Spinal cord (tissue), 10 donors: ENCODE results near the gene FKBP2. TPM values are rescaled to one million over a fixed set of nuclear protein-coding genes. Genes with fewer than 3 reads are reported as not detected.

Experiments
- DNase-seq, 6 donors: peaks; one replicate each; pipeline versions ENCODE4 v3.0.0 to v3.0.0-alpha.2; 2013 to 2015; ENCODE audit warnings: low spot score in 6 of 6, low read depth in 4 of 6
- H3K27ac ChIP-seq: one replicate; pipeline ENCODE4 v1.5.1; 2013; ENCODE audit warnings: low read depth, low read length, control low read depth
- H3K27me3 ChIP-seq: one replicate; pipeline ENCODE4 v1.6.1; 2013; ENCODE audit warnings: low read length; ENCODE audit not compliant: control insufficient read depth, insufficient read depth
- H3K36me3 ChIP-seq: one replicate; pipeline ENCODE4 v1.6.1; 2013; ENCODE audit warnings: low read length; ENCODE audit not compliant: control insufficient read depth, insufficient read depth
- H3K4me1 ChIP-seq: one replicate; pipeline ENCODE4 v1.6.1; 2013; ENCODE audit warnings: low read length; ENCODE audit not compliant: control insufficient read depth, insufficient read depth
- H3K4me3 ChIP-seq: one replicate; pipeline ENCODE4 v1.5.1; 2013; ENCODE audit warnings: low read depth, low read length, control low read depth
- H3K9me3 ChIP-seq: one replicate; pipeline ENCODE4 v1.6.1; 2013; ENCODE audit warnings: low read length; ENCODE audit not compliant: control insufficient read depth, insufficient read depth
- WGBS: methylation state at CpG from one replicate; pipeline ENCODE4 v1.1.5; 2013; ENCODE audit warnings: missing lambda C conversion rate; ENCODE audit not compliant: insufficient coverage; 5-methylcytosine and 5-hydroxymethylcytosine counted together
- polyA plus RNA-seq, 2 donors: library from polyadenylated mRNA; unstranded; fragments of 120-200 nt; gene quantifications; one replicate each; pipeline ENCODE4 v1.2.1, GENCODE V29; 2013; ENCODE audit not compliant: insufficient read length in 2 of 2
- total RNA-seq, 2 donors: library from RNA; depleted of rRNA in 1 of 2; stranded (reverse); fragments of 120-200 nt in 1 of 2; fragments of >200 nt in 1 of 2; gene quantifications; one replicate each; pipeline versions ENCODE4 v1.2.3 to v1.2.4, GENCODE V29; 2013 to 2014
- donor health status: healthy.

FKBP2 gene
- total and polyA plus RNA-seq, 4 donors = 43.6 to 120 (median 102) TPM

DNA sequence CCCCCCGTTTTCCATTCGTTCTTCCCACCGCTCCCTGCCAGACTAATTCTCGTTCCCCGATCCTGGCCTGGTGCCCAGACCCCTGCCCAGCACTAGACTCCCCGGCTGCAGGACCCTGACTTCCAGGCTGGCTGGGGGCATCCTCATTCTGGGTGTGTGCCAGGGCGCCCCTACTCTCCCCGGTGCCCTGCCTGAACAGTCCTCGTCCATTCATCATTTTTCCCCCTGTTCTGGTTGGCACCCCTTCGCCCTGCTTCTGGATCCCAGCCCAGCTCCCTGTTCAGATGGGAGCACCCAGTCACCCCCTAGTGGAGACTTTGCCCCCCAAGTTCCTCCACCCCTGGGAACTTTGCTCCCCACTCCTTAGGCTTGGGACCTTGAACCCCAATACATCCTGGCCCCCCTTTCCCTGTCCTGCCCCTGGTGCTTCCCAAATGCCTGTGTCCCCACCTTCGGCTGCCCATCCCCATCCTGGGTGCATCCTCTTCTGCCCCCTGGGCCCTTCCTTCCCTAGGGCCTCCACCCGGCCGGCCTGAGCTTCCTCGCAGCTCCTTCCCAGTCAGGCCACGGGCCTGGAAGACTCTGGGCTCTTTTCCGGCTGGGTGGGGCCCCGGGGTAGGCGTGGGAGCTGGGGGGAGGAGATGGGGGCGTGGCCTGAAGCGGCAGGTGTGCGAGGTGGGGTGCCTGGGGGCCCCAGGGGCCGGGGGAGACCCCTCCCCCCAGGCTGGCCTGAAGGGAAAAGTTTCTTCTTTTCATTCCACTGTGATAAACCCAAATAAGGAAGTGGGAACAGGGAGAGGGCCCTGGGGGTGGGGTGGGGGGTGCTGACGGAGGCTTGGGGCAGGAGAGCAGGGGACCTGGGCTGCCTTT is 11.3 kb downstream of the FKBP2 start:
- H3K4me3 ChIP-seq = peak overlapping the region; percentile 53
- H3K36me3 ChIP-seq = peaks cover 29% of the 10 kb centered on the region
- peaks cover 6% of the 10 kb centered on the region for H3K27me3 ChIP-seq
- peak in 1 of 6 donors; percentile 59 for DNase-seq
- no peaks in the 10 kb centered on the region for H3K9me3 ChIP-seq
- H3K27ac ChIP-seq = peak overlapping the region; percentile 29
- peaks cover 49% of the 10 kb centered on the region for H3K4me1 ChIP-seq
- WGBS = 13% methylated on average over 14 of the region's 23 CpGs

DNA sequence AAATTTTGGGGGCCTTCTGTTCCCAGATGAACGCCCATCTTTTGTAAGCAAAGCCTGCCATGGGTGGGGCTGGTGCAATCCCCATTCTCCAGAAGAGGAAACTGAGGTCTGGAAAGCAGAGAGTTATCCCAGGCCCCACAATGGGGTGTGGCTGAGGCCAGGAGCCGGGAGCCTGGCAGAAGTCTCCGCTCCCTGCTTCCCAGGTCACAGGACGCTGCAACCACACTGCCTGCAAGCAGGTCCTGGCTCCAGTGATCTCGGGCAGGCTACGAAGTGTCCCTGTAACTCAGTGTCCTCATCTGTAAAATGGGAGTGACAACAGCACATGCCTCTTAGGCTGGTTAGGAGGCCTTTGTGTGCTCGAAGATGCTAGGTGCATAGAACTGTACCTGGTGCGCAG is 12.1 kb downstream of the FKBP2 start:
- Histone ChIP-seq H3K4me3 (no peak overlapping the region), H3K36me3 (peaks cover 34% of the 10 kb centered on the region), H3K9me3 (no peaks in the 10 kb centered on the region), H3K27me3 (peaks cover 6% of the 10 kb centered on the region), H3K4me1 (peaks cover 43% of the 10 kb centered on the region), H3K27ac (no peak overlapping the region)
- DNase-seq = no peak
- WGBS = 83% methylated on average over 8 of the region's 8 CpGs

DNA sequence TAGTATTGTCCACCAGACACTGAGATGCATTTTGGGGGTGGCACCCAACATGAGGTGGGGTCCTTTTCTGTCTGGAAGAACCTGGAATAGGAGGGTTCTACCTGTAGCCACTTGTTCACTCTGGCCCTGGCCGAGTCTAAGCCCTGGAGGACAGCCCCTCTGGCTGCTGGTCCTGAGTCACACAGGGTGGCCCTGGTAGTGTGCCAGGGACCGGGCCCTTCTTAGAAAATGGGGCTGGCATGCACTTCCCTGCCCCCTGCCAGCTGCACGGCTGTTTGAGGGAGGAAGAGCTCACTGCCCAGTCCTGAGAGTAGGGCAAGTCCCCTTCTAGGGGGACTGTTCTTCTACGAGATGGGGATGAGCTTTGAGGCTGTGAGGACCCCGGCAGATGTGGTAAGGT is 12.6 kb downstream of the FKBP2 start:
- WGBS = 34% methylated on average over 4 of the region's 5 CpGs
- Histone ChIP-seq H3K4me3 (no peak overlapping the region), H3K36me3 (peaks cover 38% of the 10 kb centered on the region), H3K9me3 (no peaks in the 10 kb centered on the region), H3K27me3 (peaks cover 6% of the 10 kb centered on the region), H3K4me1 (peaks cover 43% of the 10 kb centered on the region), H3K27ac (no peak overlapping the region)
- DNase-seq = peak in 1 of 6 donors; percentile 74

DNA sequence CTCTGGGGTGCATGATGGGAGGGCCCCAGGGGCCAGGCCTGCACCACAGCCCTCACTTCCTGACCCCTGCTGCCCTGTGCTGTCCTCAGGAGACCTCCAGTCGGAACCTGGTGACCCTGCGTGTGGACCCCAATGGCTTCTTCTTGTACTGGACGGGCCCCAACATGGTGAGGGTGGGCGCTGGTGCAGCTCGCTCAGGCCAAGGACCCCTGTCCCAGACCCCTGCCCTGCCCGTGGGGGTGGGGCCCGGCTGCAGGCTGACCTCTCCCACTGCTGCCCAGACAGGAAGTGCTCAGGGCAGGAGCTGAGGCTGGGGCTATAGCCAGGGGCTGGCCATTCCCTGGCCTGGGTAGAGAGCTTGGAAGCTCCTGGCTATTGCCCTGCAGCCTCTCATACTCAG is 13.4 kb downstream of the FKBP2 start:
- Histone ChIP-seq H3K27ac (no peak overlapping the region), H3K4me1 (peaks cover 43% of the 10 kb centered on the region), H3K36me3 (peaks cover 46% of the 10 kb centered on the region), H3K4me3 (no peak overlapping the region), H3K27me3 (peaks cover 6% of the 10 kb centered on the region), H3K9me3 (no peaks in the 10 kb centered on the region)
- DNase-seq = no peak
- 96% methylated on average over 7 of the region's 7 CpGs for WGBS

DNA sequence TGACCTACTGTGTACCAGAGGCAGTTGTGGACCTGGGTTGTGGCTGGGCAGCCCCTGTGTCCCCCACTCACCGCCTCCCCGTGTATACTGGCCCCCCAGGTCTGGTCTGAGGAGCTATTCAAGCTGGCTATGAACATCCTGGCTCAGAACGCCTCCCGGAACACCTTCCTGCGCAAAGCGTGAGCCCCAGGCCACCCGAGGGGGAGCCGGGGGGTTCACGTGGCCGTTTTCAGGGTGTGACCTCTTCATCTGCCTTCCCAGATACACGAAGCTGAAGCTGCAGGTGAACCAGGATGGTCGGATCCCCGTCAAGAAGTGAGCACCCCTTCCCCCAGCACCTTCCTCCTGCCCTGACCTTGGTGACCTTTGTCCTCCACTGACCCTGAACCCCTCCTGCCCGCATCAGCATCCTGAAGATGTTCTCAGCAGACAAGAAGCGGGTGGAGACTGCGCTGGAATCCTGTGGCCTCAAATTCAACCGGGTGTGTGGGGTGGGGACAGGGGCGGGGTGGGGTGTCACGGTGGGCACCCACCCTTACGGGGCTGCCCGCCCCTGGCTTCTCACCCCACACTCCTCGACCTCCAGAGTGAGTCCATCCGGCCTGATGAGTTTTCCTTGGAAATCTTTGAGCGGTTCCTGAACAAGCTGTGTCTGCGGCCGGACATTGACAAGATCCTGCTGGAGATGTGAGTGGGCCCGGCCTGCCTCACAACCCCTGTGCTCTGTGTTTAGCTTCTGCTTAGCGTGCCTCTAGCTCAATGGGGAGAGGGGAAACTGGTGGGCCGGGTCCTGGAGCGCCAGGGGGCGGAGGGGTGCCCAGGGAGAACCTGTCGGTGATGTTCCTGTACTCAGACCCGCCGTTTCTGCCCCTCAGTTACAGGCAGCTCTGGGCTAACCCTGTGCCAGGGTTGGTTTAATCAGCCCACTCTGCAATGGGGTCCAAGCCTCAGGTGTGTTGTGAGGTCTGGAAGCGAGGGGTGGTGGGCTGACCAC is 14.5 kb downstream of the FKBP2 start:
- peaks cover 38% of the 10 kb centered on the region for H3K4me1 ChIP-seq
- H3K9me3 ChIP-seq = no peaks in the 10 kb centered on the region
- H3K36me3 ChIP-seq = peaks cover 57% of the 10 kb centered on the region
- peaks cover 5% of the 10 kb centered on the region for H3K27me3 ChIP-seq
- H3K4me3 ChIP-seq = no peak overlapping the region
- no peak overlapping the region for H3K27ac ChIP-seq
- DNase-seq = no peak
- WGBS = 95% methylated on average over 33 of the region's 35 CpGs

DNA sequence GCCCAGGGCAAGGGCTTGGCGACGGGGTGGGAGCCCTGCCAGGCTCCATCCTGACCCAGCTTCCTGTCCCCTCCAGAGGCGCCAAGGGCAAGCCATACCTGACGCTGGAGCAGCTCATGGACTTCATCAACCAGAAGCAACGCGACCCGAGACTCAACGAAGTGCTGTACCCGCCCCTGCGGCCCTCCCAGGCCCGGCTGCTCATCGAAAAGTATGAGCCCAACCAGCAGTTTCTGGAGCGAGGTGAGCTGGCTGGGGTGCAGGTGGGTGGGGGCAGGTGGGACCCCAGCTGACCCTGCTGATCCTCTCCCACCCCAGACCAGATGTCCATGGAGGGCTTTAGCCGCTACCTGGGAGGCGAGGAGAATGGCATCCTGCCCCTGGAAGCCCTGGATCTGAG is 15.4 kb downstream of the FKBP2 start:
- 95% methylated on average over 15 of the region's 15 CpGs for WGBS
- DNase-seq = no peak
- Histone ChIP-seq H3K4me1 (peaks cover 30% of the 10 kb centered on the region), H3K4me3 (no peak overlapping the region), H3K27me3 (no peaks in the 10 kb centered on the region), H3K9me3 (no peaks in the 10 kb centered on the region), H3K27ac (no peak overlapping the region), H3K36me3 (peaks cover 60% of the 10 kb centered on the region)

DNA sequence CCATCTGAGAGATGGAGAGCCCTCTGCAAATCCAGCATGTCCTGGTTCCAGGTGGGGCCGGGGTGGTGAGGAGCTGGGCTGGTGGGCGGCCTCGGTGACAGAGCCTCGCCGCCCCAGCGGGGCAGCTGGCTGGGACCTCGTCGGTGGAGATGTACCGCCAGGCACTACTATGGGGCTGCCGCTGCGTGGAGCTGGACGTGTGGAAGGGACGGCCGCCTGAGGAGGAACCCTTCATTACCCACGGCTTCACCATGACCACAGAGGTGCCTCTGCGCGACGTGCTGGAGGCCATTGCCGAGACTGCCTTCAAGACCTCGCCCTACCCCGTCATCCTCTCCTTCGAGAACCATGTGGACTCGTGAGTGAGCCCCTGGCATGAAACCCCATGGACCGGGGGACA is 17.5 kb downstream of the FKBP2 start:
- no peak overlapping the region for H3K4me3 ChIP-seq
- peaks cover 80% of the 10 kb centered on the region for H3K36me3 ChIP-seq
- no peak for DNase-seq
- H3K4me1 ChIP-seq = peaks cover 11% of the 10 kb centered on the region
- WGBS = 89% methylated on average over 21 of the region's 24 CpGs
- no peaks in the 10 kb centered on the region for H3K27me3 ChIP-seq
- H3K9me3 ChIP-seq = no peaks in the 10 kb centered on the region
- H3K27ac ChIP-seq = no peak overlapping the region

DNA sequence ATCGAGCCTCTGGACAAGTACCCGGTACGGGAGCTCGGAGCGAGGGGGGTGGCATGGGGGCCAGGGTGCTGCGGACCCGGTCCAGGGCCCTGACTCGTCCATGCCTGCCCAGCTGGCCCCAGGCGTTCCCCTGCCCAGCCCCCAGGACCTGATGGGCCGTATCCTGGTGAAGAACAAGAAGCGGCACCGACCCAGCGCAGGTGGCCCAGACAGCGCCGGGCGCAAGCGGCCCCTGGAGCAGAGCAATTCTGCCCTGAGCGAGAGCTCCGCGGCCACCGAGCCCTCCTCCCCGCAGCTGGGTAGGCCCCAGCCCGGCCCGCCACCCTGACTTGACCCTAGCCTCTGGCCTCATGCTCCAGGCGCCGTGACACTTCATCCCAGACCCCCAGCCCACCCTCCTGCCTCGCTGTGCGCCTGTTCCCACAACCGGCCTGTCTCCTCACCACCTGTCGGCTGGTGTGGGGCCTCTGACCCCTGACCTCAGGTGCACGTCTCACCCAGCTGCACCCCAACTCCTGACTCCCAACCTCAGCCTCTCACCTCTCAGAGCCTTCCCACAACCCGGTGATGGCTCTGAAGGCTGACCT is 18.1 kb downstream of the FKBP2 start:
- Histone ChIP-seq H3K4me1 (peaks cover 7% of the 10 kb centered on the region), H3K4me3 (no peak overlapping the region), H3K27me3 (no peaks in the 10 kb centered on the region), H3K27ac (no peak overlapping the region), H3K9me3 (no peaks in the 10 kb centered on the region), H3K36me3 (peaks cover 87% of the 10 kb centered on the region)
- DNase-seq = no peak
- 95% methylated on average over 32 of the region's 32 CpGs for WGBS

DNA sequence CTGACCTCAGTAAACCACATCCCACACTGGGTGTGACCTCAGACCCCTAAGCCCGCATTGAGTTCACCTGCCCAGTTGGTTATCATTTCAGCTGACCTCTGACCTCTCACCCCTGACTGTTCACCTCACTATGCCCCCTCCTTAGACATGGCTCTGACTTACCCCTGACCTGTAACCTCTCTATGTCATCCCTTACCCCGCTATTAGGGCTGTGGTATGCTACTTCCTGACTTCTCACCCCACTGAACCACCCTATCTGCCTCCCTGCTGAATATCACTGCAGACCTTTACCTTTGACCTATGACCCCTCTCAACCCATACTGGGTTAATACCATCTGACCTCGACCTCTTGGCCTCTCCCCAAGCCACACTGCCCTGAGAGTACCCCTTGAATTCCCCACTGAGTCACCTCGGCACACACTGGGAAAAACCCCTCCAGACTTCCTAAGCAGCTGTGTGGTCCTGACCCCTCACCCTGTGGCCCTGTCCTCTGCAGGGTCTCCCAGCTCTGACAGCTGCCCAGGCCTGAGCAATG is 18.7 kb downstream of the FKBP2 start:
- no peak for DNase-seq
- Histone ChIP-seq H3K9me3 (no peaks in the 10 kb centered on the region), H3K27me3 (no peaks in the 10 kb centered on the region), H3K27ac (no peak overlapping the region), H3K36me3 (peaks cover 88% of the 10 kb centered on the region), H3K4me1 (peaks cover 8% of the 10 kb centered on the region), H3K4me3 (no peak overlapping the region)
- WGBS = 91% methylated on average over 3 of the region's 4 CpGs
